ENCODE results near the gene DISP3. TPM values are rescaled to one million over a fixed set of nuclear protein-coding genes. Genes with fewer than 3 reads are reported as not detected.
A peak's percentile ranks its signal among the peaks of the same experiment; 100 is the strongest.

Gene DISP3
- total and polyA plus RNA-seq, 2 experiments from 2014 or later = 0.18 to 0.74 TPM

- Histone ChIP-seq H3K4me3 (no peak overlapping the region), H3K9me3 (ENCODE audit: low read depth) (no peaks in the 10 kb centered on the region), H3K4me1 (ENCODE audit: low read depth) (no peaks in the 10 kb centered on the region), H3K36me3 (no peaks in the 10 kb centered on the region), H3K27ac (no peak overlapping the region), H3K27me3 (no peaks in the 10 kb centered on the region)
- no peak for DNase-seq (ENCODE audit: low read depth in 1 of 2, low spot score in 1 of 2)
- TF ChIP-seq CTCF (IDR thresholded peaks at IDR 0.05; ENCODE audit: low read depth, low read length) = no peak
Measured at GRCh38 chr1:11443961-11444658, 34.8 kb upstream of the DISP3 start.

- TF ChIP-seq CTCF (IDR thresholded peaks at IDR 0.05; ENCODE audit: low read depth, low read length) = no peak
- no peaks in the 10 kb centered on the region for H3K27me3 ChIP-seq
- H3K36me3 ChIP-seq = no peaks in the 10 kb centered on the region
- H3K27ac ChIP-seq = no peak overlapping the region
- H3K4me1 ChIP-seq (ENCODE audit: low read depth) = no peaks in the 10 kb centered on the region
- no peak for DNase-seq (ENCODE audit: low read depth in 1 of 2, low spot score in 1 of 2)
- no peak overlapping the region for H3K4me3 ChIP-seq
- no peaks in the 10 kb centered on the region for H3K9me3 ChIP-seq (ENCODE audit: low read depth)
Measured at GRCh38 chr1:11444907-11445306, 34.0 kb upstream of the DISP3 start.

- DNase-seq (ENCODE audit: low read depth in 1 of 2, low spot score in 1 of 2) = no peak
- H3K27ac ChIP-seq = no peak overlapping the region
Measured at GRCh38 chr1:11447903-11448302, 31.1 kb upstream of the DISP3 start.

GRCh38 chr1:11448373-11449099 lies 30.4 kb upstream of the DISP3 start:
- Histone ChIP-seq H3K36me3 (no peaks in the 10 kb centered on the region), H3K27ac (no peak overlapping the region), H3K4me3 (no peak overlapping the region), H3K4me1 (ENCODE audit: low read depth) (no peaks in the 10 kb centered on the region), H3K27me3 (no peaks in the 10 kb centered on the region), H3K9me3 (ENCODE audit: low read depth) (no peaks in the 10 kb centered on the region)
- TF ChIP-seq CTCF (IDR thresholded peaks at IDR 0.05; ENCODE audit: low read depth, low read length) = no peak
- DNase-seq (ENCODE audit: low read depth in 1 of 2, low spot score in 1 of 2) = peak in 1 of 2 donors; percentile 15

More at GRCh38 chr1:11447903-11448302, 31.1 kb upstream of the DISP3 start:
- Histone ChIP-seq H3K27me3 (no peaks in the 10 kb centered on the region), H3K9me3 (ENCODE audit: low read depth) (no peaks in the 10 kb centered on the region), H3K4me1 (ENCODE audit: low read depth) (no peaks in the 10 kb centered on the region), H3K4me3 (no peak overlapping the region), H3K36me3 (no peaks in the 10 kb centered on the region)
- no peak for TF ChIP-seq CTCF (IDR thresholded peaks at IDR 0.05; ENCODE audit: low read depth, low read length)

GRCh38 chr1:11449100-11449403 lies 29.9 kb upstream of the DISP3 start:
- Histone ChIP-seq H3K36me3 (no peaks in the 10 kb centered on the region), H3K9me3 (ENCODE audit: low read depth) (no peaks in the 10 kb centered on the region), H3K4me1 (ENCODE audit: low read depth) (no peaks in the 10 kb centered on the region), H3K27me3 (no peaks in the 10 kb centered on the region), H3K27ac (no peak overlapping the region), H3K4me3 (no peak overlapping the region)
- TF ChIP-seq CTCF (IDR thresholded peaks at IDR 0.05; ENCODE audit: low read depth, low read length) = no peak
- no peak for DNase-seq (ENCODE audit: low read depth in 1 of 2, low spot score in 1 of 2)
